ENCODE data around the gene SEC61A1.

Gene SEC61A1

DNA sequence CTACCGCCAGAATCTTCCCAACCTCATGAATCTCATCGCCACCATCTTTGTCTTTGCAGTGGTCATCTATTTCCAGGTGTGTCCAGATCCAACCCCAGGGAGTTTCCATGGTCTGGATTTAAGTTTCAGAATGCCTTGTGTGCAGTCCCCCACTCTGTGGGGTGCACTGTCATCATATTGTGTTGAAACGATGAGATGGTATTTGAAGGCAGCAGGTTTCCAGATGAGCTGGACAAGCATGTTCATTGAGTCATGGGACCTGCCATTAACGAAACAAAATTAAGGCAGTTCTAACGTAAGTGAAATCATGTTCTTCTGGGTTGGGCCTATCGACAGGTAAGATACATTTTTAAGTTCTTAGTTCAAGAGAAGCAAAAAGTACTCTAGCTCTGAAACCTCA is 12.7 kb downstream of the SEC61A1 start:
- Histone ChIP-seq H4K20me1 (ENCODE audit: insufficient read depth) (peaks cover 6% of the 10 kb centered on the region; the same call in 1 of the 2 replicates), H3K4me3 (IDR thresholded peaks at IDR 0.05; ENCODE audit: insufficient read depth, low read depth, low read length) (no peak overlapping the region), H3K4me1 (ENCODE audit: low read depth, poor library complexity, severe bottlenecking) (no peaks in the 10 kb centered on the region), H3K27me3 (ENCODE audit: insufficient read depth, low read depth) (no peaks in the 10 kb centered on the region), H3K79me2 (ENCODE audit: insufficient read depth, low read depth) (peaks cover 11% of the 10 kb centered on the region; the same call in 1 of the 2 replicates), H3K36me3 (ENCODE audit: insufficient read depth) (peaks cover 65% of the 10 kb centered on the region), H2AFZ (ENCODE audit: low read depth) (no peak overlapping the region), H3K4me2 (no peak overlapping the region), H3K27ac (no peak overlapping the region), H3K9ac (no peak overlapping the region)
- TF ChIP-seq, protein P1, sequence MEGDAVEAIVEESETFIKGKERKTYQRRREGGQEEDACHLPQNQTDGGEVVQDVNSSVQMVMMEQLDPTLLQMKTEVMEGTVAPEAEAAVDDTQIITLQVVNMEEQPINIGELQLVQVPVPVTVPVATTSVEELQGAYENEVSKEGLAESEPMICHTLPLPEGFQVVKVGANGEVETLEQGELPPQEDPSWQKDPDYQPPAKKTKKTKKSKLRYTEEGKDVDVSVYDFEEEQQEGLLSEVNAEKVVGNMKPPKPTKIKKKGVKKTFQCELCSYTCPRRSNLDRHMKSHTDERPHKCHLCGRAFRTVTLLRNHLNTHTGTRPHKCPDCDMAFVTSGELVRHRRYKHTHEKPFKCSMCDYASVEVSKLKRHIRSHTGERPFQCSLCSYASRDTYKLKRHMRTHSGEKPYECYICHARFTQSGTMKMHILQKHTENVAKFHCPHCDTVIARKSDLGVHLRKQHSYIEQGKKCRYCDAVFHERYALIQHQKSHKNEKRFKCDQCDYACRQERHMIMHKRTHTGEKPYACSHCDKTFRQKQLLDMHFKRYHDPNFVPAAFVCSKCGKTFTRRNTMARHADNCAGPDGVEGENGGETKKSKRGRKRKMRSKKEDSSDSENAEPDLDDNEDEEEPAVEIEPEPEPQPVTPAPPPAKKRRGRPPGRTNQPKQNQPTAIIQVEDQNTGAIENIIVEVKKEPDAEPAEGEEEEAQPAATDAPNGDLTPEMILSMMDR (conservative IDR thresholded peaks at IDR 0.05; ENCODE audit: low read depth, low read length) = no peak

DNA sequence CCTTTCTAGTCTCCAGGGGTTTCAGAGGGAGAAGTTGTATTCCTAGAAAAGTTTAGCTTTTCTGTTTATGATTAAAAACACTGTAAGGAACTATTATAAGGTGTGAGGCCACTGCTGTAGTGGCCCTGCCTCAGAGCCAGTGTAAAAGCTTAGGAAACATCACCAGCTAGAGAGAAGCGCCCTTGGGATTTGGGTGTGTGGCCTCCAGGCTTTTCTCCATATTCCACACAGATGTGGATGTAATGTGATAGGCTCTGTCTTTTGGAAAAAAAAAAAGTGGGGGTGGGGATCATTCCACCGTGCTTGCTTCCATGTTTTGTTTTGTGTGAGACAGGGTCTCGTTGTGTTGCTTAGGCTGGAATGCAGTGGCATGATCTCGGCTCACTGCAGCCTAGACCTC is 13.9 kb downstream of the SEC61A1 start:
- Histone ChIP-seq H3K4me2 (no peak overlapping the region), H3K27me3 (ENCODE audit: insufficient read depth, low read depth) (no peaks in the 10 kb centered on the region), H3K79me2 (ENCODE audit: insufficient read depth, low read depth) (peaks cover 4% of the 10 kb centered on the region; the same call in 1 of the 2 replicates), H3K36me3 (ENCODE audit: insufficient read depth) (peaks cover 58% of the 10 kb centered on the region), H2AFZ (ENCODE audit: low read depth) (no peak overlapping the region), H3K4me1 (ENCODE audit: low read depth, poor library complexity, severe bottlenecking) (no peaks in the 10 kb centered on the region), H3K9ac (no peak overlapping the region), H3K27ac (no peak overlapping the region), H4K20me1 (ENCODE audit: insufficient read depth) (peaks cover 6% of the 10 kb centered on the region; the same call in 1 of the 2 replicates), H3K4me3 (IDR thresholded peaks at IDR 0.05; ENCODE audit: insufficient read depth, low read depth, low read length) (no peak overlapping the region)
- TF ChIP-seq, protein P1 (conservative IDR thresholded peaks at IDR 0.05; ENCODE audit: low read depth, low read length) = no peak

DNA sequence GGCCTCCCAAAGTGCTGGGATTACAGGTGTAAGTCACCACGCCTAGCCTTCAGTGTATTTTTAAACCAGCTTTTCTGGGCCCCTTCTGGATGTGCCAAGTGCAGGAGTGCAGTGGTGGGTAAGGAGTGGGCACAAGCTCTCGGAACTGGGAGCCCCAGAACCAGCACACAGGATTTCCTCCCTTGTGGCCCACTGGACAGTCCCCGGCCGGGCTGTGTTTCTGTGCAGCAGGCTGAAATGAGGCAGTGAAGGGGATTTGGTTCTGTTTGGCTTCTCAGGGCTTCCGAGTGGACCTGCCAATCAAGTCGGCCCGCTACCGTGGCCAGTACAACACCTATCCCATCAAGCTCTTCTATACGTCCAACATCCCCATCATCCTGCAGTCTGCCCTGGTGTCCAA is 14.4 kb downstream of the SEC61A1 start:
- Histone ChIP-seq H3K9ac (no peak overlapping the region), H3K36me3 (ENCODE audit: insufficient read depth) (peaks cover 57% of the 10 kb centered on the region), H3K27me3 (ENCODE audit: insufficient read depth, low read depth) (no peaks in the 10 kb centered on the region), H3K4me1 (ENCODE audit: low read depth, poor library complexity, severe bottlenecking) (no peaks in the 10 kb centered on the region), H3K79me2 (ENCODE audit: insufficient read depth, low read depth) (no peaks in the 10 kb centered on the region; the same call in 1 of the 2 replicates), H2AFZ (ENCODE audit: low read depth) (no peak overlapping the region), H3K4me2 (no peak overlapping the region), H3K4me3 (IDR thresholded peaks at IDR 0.05; ENCODE audit: insufficient read depth, low read depth, low read length) (no peak overlapping the region), H4K20me1 (ENCODE audit: insufficient read depth) (peaks cover 6% of the 10 kb centered on the region; the same call in 1 of the 2 replicates), H3K27ac (no peak overlapping the region)
- TF ChIP-seq, protein P1 (conservative IDR thresholded peaks at IDR 0.05; ENCODE audit: low read depth, low read length) = no peak

DNA sequence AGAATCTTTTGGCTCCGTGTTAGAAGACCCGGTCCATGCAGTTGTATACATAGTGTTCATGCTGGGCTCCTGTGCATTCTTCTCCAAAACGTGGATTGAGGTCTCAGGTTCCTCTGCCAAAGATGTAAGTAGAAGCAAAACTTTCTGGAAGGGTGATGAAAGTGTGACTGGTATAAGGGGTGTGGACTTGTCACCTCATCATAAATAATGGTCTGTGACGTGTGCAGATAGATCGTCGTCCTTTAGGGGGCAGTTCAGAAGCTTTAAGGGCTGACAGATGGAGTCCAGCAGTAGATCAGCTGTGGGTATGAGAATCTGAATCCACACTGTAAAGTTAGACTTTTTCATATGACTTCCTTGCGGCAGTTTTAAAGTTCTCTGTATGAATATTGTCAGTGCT is 15.3 kb downstream of the SEC61A1 start:
- no peak overlapping the region for H3K9ac ChIP-seq
- TF ChIP-seq, protein P1 (conservative IDR thresholded peaks at IDR 0.05; ENCODE audit: low read depth, low read length) = no peak
- no peak overlapping the region for H2AFZ ChIP-seq (ENCODE audit: low read depth)
- H3K36me3 ChIP-seq (ENCODE audit: insufficient read depth) = peaks cover 50% of the 10 kb centered on the region
- no peak overlapping the region for H3K4me3 ChIP-seq (IDR thresholded peaks at IDR 0.05; ENCODE audit: insufficient read depth, low read depth, low read length)
- H4K20me1 ChIP-seq (ENCODE audit: insufficient read depth) = peaks cover 6% of the 10 kb centered on the region; the same call in 1 of the 2 replicates
- no peak overlapping the region for H3K27ac ChIP-seq
- no peaks in the 10 kb centered on the region; the same call in 1 of the 2 replicates for H3K79me2 ChIP-seq (ENCODE audit: insufficient read depth, low read depth)
- no peaks in the 10 kb centered on the region for H3K27me3 ChIP-seq (ENCODE audit: insufficient read depth, low read depth)
- H3K4me2 ChIP-seq = no peak overlapping the region
- H3K4me1 ChIP-seq (ENCODE audit: low read depth, poor library complexity, severe bottlenecking) = no peaks in the 10 kb centered on the region

All from KMS-11 (cell line).